Rectal smooth muscle tissue (tissue), 1 donor: ENCODE data around the gene OPA3.

Experiments used
- H3K27ac ChIP-seq: one replicate; pipeline ENCODE4 v1.7.0; 2013; ENCODE audit warnings: low read depth, low read length, inconsistent platforms
- H3K27me3 ChIP-seq: one replicate; pipeline ENCODE4 v1.7.0; 2013; ENCODE audit warnings: low read length; ENCODE audit not compliant: control insufficient read depth, insufficient read depth
- H3K36me3 ChIP-seq: one replicate; pipeline ENCODE4 v1.7.0; 2013; ENCODE audit warnings: low read length; ENCODE audit not compliant: control insufficient read depth, insufficient read depth
- H3K4me1 ChIP-seq: one replicate; pipeline ENCODE4 v1.7.0; 2013; ENCODE audit warnings: low read length; ENCODE audit not compliant: control insufficient read depth, insufficient read depth
- H3K4me3 ChIP-seq: one replicate; pipeline ENCODE4 v1.7.0; 2013; ENCODE audit warnings: low read length
- H3K9ac ChIP-seq: one replicate; pipeline ENCODE4 v1.7.0; 2013; ENCODE audit warnings: low read length

Gene OPA3

GRCh38 chr19:45509692-45510015 is 74.9 kb downstream of the OPA3 start:
- H3K36me3 ChIP-seq = no peaks in the 10 kb centered on the region
- H3K27ac ChIP-seq = peak overlapping the region; percentile 90
- H3K4me1 ChIP-seq = peaks cover 12% of the 10 kb centered on the region
- no peaks in the 10 kb centered on the region for H3K27me3 ChIP-seq
- H3K4me3 ChIP-seq = peak overlapping the region; percentile 63
- no peak overlapping the region for H3K9ac ChIP-seq

GRCh38 chr19:45508861-45509691 is 75.5 kb downstream of the OPA3 start:
- Histone ChIP-seq H3K4me1 (peaks cover 6% of the 10 kb centered on the region), H3K27me3 (no peaks in the 10 kb centered on the region), H3K27ac (peak overlapping the region; percentile 98), H3K9ac (peak overlapping the region; percentile 92), H3K4me3 (peak overlapping the region; percentile 99), H3K36me3 (no peaks in the 10 kb centered on the region)

GRCh38 chr19:45508417-45508860 is 76.2 kb downstream of the OPA3 start:
- Histone ChIP-seq H3K4me1 (peaks cover 3% of the 10 kb centered on the region), H3K27me3 (no peaks in the 10 kb centered on the region), H3K36me3 (no peaks in the 10 kb centered on the region)

GRCh38 chr19:45507872-45508416 is 76.7 kb downstream of the OPA3 start:
- H3K9ac ChIP-seq = peak overlapping the region; percentile 99
- peak overlapping the region; percentile 98 for H3K27ac ChIP-seq
- H3K36me3 ChIP-seq = no peaks in the 10 kb centered on the region
- peak overlapping the region; percentile 99 for H3K4me3 ChIP-seq
- no peaks in the 10 kb centered on the region for H3K27me3 ChIP-seq
- H3K4me1 ChIP-seq = peaks cover 3% of the 10 kb centered on the region

More at GRCh38 chr19:45508417-45508860, 76.2 kb downstream of the OPA3 start:
- H3K27ac ChIP-seq = peak overlapping the region; percentile 98
- H3K4me3 ChIP-seq = peak overlapping the region; percentile 99
- H3K9ac ChIP-seq = peak overlapping the region; percentile 99

- Histone ChIP-seq H3K27me3 (no peaks in the 10 kb centered on the region), H3K9ac (peak within 1 kb of the TSS; percentile 99), H3K4me1 (peaks cover 3% of the 10 kb centered on the region), H3K36me3 (no peaks in the 10 kb centered on the region), H3K4me3 (peak within 1 kb of the TSS; percentile 99), H3K27ac (peak within 1 kb of the TSS; percentile 98)
These were observed 77.4 kb downstream of the OPA3 start, which contains the start of gene VASP for GRCh38 chr19:45506989-45507871. Gene VASP, plus strand, starts transcription at chr19:45507479. Its CDS starts 293 bp downstream, at chr19:45507772.

- Histone ChIP-seq H3K4me3 (peak overlapping the region; percentile 99), H3K27ac (peak overlapping the region; percentile 98), H3K27me3 (no peaks in the 10 kb centered on the region), H3K4me1 (peaks cover 3% of the 10 kb centered on the region), H3K9ac (no peak overlapping the region), H3K36me3 (no peaks in the 10 kb centered on the region)
These were observed 78.2 kb downstream of the OPA3 start for GRCh38 chr19:45506246-45506988.

GRCh38 chr19:45505996-45506245 is 78.7 kb downstream of the OPA3 start:
- peaks cover 3% of the 10 kb centered on the region for H3K4me1 ChIP-seq
- H3K27me3 ChIP-seq = no peaks in the 10 kb centered on the region
- peak overlapping the region; percentile 75 for H3K4me3 ChIP-seq
- no peaks in the 10 kb centered on the region for H3K36me3 ChIP-seq
- H3K9ac ChIP-seq = no peak overlapping the region
- H3K27ac ChIP-seq = peak overlapping the region; percentile 71

- Histone ChIP-seq H3K4me3 (no peak overlapping the region), H3K27me3 (no peaks in the 10 kb centered on the region), H3K36me3 (no peaks in the 10 kb centered on the region), H3K27ac (no peak overlapping the region), H3K4me1 (peaks cover 3% of the 10 kb centered on the region), H3K9ac (no peak overlapping the region)
These were observed 79.2 kb downstream of the OPA3 start for GRCh38 chr19:45505151-45505995.

GRCh38 chr19:45503909-45504308 is 80.7 kb downstream of the OPA3 start:
- no peak overlapping the region for H3K9ac ChIP-seq
- no peak overlapping the region for H3K27ac ChIP-seq
- H3K4me1 ChIP-seq = no peaks in the 10 kb centered on the region
- no peak overlapping the region for H3K4me3 ChIP-seq
- no peaks in the 10 kb centered on the region for H3K27me3 ChIP-seq
- no peaks in the 10 kb centered on the region for H3K36me3 ChIP-seq

- H3K4me3 ChIP-seq = no peak overlapping the region
- H3K36me3 ChIP-seq = no peaks in the 10 kb centered on the region
- peaks cover 4% of the 10 kb centered on the region for H3K27me3 ChIP-seq
- peaks cover 3% of the 10 kb centered on the region for H3K4me1 ChIP-seq
- no peak overlapping the region for H3K27ac ChIP-seq
- H3K9ac ChIP-seq = no peak overlapping the region
These were observed 82.5 kb downstream of the OPA3 start for GRCh38 chr19:45502111-45502510.

- H3K27ac ChIP-seq = no peak overlapping the region
- peaks cover 4% of the 10 kb centered on the region for H3K4me1 ChIP-seq
These were observed 82.9 kb downstream of the OPA3 start for GRCh38 chr19:45501730-45502014.

More at GRCh38 chr19:45501730-45502014, 82.9 kb downstream of the OPA3 start:
- Histone ChIP-seq H3K36me3 (no peaks in the 10 kb centered on the region), H3K27me3 (peaks cover 4% of the 10 kb centered on the region), H3K4me3 (no peak overlapping the region), H3K9ac (no peak overlapping the region)
